HCT116 (cell line): ENCODE results near the gene RCOR1.

Experiments used
- CTCF ChIP-seq, 3 experiments: fragments of 200-600 bp in 1 of 3; sonication (generic) in 1 of 3; IDR thresholded peaks in 2 of 3; conservative IDR thresholded peaks in 1 of 3; 2 replicates each; pipeline ENCODE4 v1.5.1; 2012 to 2017; ENCODE audit warnings: low read depth in 2 of 3, low read length in 2 of 3, antibody characterized with exemption in 1 of 3, borderline replicate concordance in 1 of 3, control low read depth in 1 of 3, mild to moderate bottlenecking in 1 of 3, mixed read lengths in 1 of 3, mixed run types in 1 of 3, moderate library complexity in 1 of 3; ENCODE audit not compliant: insufficient read depth in 1 of 3
- MAX ChIP-seq: IDR thresholded peaks from 2 replicates; pipeline ENCODE4 v1.6.1; 2012
- POLR2A ChIP-seq: IDR thresholded peaks from 2 replicates; pipeline ENCODE4 v1.7.0; 2011; ENCODE audit warnings: borderline replicate concordance; ENCODE audit not compliant: insufficient read depth, insufficient read length; ENCODE audit errors: extremely low read depth
- POLR2AphosphoS5 ChIP-seq: IDR thresholded peaks from 2 replicates; pipeline ENCODE4 v1.6.1; 2011; ENCODE audit warnings: mild to moderate bottlenecking, low read depth, low read length, moderate library complexity

GRCh38 chr14:102734436-102734835 is 142.0 kb downstream of the RCOR1 start:
- TF ChIP-seq POLR2A (no peak), CTCF (IDR thresholded peaks at IDR 0.05 in 2 of 3, conservative IDR thresholded peaks at IDR 0.05 in 1 of 3; ENCODE audit: borderline replicate concordance in 1 of 3, insufficient read depth in 1 of 3, low read depth in 2 of 3, low read length in 2 of 3) (no peak), MAX (no peak), POLR2AphosphoS5 (no peak)
